Activated T-cell treated with anti-CD3 and anti-CD28 coated beads for 1 hour (primary cell): ENCODE results near the gene GRIK4.

Experiments used
- DNase-seq: peaks from one replicate; pipeline ENCODE4 v3.0.0-alpha.2; 2020; ENCODE audit warnings: low read depth

Gene GRIK4

DNA sequence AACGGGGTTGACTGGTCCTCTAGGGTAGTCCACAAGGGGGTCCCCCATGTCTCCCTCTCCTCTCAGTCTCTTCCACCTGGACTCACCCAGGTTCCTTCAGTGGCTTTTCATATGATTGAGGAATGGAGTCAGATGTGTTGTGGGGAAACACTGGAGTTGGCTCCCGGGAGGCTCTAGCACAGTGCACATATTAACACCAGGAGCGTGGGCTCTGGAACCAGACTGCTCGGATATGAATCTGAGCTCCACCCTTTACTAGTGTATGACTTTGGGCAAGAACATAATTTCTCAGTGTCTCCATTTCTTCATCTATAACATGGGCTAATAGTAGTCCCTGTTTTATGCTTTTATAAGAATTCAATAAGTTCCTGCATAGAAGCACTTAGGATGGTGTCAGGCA is 157.0 kb downstream of the GRIK4 start:
- no peak for DNase-seq

- DNase-seq, result no peak
These were observed 163.0 kb downstream of the GRIK4 start for GRCh38 chr11:120674542-120674941.

DNA sequence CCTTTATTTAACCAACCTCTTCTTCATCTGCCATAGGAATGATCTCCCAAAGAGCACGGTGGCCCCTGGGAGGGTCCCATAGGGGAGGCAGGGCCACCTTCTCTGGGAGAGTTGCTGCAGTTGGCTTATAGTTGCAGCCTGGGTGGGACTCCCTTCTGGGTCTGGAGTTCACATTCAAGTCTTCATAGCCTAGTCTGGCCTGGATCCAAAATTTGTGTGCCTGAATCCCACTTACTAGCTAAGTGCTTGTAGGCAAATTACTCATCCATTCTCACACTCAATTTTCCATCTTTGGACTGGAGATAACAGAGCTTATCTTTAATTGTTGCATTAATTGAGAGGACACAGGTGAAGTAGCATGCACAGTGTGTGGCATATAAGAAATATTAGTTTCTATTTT is 163.6 kb downstream of the GRIK4 start:
- no peak for DNase-seq

DNA sequence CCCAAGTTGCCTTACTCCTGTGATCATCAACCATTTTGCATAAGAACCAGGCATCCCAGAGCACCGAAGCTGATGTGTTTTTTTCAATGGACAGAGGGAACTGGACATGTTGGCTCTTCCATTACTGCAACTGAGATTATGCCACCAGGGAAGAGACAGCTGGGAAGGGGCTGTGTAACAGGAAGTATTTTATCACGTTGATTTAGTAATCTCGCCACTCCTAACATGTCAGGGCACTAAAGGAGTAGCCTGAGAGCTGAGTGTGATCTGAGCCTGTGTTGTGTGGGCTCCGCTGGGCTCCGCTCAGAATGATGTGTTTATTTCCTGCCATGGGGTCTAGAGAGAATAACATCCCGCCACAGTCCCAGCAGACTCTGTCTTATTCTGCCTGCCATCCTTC is 165.4 kb downstream of the GRIK4 start:
- DNase-seq, result no peak

- DNase-seq, result no peak
These were observed 168.8 kb downstream of the GRIK4 start for GRCh38 chr11:120680322-120680721.

DNA sequence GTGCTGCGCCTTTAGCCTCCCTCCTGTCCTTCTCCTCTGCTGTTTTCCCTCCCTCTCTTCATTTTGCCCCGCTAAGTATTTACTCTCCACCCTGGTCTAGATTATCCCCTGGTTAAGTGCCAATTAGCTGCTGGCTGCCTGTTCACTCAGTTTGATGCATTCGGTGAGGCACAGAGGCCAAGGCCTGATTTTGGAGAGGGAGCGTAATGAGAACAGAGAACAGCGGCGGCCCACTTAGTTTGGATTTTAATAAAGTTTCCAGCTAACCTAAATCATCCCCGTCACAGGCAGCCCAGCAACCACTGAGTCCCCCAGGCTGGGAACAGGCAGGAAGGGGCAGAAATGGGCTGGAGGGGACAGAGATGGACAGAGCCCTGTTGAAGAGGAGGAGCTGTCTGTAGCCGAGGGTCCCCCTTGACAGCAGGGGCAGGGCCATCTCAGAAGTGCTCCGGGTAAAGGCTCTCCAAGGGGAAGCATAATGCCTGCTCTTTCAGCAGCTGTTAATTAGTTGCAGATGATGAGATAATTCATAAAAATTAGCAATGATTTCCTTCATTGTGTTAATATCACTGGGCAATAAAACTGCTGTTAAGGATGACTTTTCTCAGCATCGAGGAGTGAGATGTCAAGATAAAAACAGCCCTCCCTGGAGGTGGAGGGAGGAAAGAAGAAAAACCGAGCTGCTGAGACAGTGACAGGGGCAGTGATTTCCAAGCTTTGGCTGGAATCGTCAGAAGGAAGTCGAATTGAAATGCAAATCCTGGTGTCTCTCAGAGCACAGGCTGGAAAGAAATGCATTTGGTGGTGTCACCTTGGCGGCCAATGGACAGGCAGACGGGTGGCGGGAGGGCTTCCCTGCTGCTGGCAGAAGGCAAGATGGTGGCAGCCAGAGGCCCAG is 170.1 kb downstream of the GRIK4 start:
- DNase-seq, result no peak

- DNase-seq, result no peak
These were observed 170.7 kb downstream of the GRIK4 start for GRCh38 chr11:120682332-120682649.

- no peak for DNase-seq
These were observed 171.3 kb downstream of the GRIK4 start for GRCh38 chr11:120682866-120683265.

DNA sequence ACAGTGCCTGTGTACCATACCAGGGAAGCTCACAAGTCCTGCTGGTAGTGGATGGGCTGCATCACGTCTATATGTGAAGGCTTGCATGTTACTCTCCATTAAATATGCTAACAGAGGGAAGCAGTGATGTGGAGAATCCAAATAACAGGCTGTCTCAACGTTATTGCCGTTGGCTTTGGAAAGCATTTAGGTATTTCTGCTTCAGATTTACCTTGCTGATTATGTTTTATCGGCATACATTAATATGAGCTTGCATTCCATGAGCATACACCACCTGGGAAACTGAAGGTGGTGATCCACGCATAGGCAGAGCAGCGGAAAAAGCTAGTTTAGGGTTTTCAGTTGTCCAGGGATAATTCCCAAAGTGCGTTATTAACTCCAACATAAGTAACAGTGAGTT is 175.0 kb downstream of the GRIK4 start:
- DNase-seq, result no peak

GRCh38 chr11:120688163-120688562 is 176.6 kb downstream of the GRIK4 start:
- DNase-seq, result no peak

- no peak for DNase-seq
These were observed 178.2 kb downstream of the GRIK4 start for GRCh38 chr11:120689596-120690275.

DNA sequence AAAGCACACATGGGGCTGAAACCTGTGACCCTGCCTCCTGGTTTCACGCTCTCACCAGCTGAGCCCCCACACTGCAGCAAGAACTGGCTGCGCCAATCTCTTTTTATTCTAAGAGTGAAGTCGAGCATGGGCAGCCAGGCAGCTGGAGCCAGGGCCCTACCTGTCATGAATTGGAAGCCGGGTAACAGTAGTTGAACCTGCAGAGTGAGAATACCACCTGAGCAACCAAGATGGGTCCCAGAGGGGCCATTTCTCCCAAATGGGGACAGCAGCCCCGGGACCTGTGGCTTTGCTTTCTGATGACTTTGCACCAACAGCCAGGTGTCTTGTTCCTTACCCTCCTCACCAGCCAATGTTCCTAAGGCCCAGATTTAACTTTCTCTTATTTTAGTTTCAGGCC is 178.9 kb downstream of the GRIK4 start:
- no peak for DNase-seq

GRCh38 chr11:120694726-120695125 is 183.2 kb downstream of the GRIK4 start:
- no peak for DNase-seq

DNA sequence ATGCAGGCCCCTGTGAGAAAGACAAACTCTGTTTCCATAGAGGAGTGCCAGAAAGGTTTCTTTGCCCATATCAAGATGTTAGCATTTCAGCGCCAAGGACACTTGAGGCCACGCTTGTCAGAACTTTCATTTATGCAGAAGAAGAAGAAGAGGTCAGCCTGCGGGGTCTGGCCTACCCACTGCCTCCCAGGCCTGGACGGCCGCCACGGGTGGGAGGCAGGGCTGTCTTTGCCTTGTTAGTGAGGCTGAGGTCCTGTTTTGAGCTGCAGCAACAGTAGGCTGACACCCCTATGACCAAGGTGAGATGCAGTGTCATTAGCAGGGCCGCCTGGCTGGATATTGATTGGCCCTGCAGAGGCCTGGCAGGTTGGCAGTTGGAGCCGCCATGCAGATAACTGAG is 183.9 kb downstream of the GRIK4 start:
- DNase-seq, result no peak

- DNase-seq, result no peak
These were observed 184.4 kb downstream of the GRIK4 start for GRCh38 chr11:120695939-120696338.

GRCh38 chr11:120696597-120697218 is 185.2 kb downstream of the GRIK4 start:
- no peak for DNase-seq

DNA sequence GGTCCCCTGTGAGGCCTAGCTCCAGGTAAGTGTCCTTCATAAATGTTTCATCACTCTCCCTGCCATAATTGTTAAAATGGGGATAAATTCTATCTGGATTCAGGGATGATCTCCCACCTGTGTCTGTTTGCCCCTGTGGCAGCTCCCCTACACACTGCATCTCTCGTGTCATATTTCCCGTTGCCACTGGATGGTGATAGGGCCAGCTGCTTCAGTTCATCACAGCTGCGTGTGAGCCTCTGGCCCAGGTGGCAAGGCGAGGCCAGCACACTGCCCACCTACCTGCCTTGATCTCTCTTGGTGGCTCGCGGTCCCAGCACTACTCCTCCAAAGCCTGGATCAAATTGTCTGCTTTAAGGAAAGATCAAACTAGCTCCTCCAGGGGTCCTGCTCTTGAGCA is 187.4 kb downstream of the GRIK4 start:
- DNase-seq, result no peak

DNA sequence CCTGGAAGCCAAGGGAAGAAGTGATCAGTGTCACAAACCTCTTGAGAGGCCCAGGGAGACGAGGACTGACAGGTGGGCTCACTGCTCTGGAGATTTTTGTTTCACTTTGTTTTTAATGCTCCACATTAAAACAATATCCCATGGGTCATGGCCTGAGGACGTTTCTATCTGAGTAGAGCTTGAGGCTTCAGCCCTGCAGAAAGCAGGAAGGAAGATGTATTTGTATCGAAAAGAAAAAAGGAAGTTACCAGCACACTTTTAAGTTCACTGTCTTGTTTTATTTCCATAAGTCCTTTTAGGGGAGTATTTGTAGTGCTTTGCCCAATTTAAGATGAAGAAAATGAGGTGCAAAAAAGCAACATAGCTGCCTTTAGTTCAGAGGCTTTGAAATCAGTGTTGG is 191.1 kb downstream of the GRIK4 start:
- DNase-seq, result no peak

DNA sequence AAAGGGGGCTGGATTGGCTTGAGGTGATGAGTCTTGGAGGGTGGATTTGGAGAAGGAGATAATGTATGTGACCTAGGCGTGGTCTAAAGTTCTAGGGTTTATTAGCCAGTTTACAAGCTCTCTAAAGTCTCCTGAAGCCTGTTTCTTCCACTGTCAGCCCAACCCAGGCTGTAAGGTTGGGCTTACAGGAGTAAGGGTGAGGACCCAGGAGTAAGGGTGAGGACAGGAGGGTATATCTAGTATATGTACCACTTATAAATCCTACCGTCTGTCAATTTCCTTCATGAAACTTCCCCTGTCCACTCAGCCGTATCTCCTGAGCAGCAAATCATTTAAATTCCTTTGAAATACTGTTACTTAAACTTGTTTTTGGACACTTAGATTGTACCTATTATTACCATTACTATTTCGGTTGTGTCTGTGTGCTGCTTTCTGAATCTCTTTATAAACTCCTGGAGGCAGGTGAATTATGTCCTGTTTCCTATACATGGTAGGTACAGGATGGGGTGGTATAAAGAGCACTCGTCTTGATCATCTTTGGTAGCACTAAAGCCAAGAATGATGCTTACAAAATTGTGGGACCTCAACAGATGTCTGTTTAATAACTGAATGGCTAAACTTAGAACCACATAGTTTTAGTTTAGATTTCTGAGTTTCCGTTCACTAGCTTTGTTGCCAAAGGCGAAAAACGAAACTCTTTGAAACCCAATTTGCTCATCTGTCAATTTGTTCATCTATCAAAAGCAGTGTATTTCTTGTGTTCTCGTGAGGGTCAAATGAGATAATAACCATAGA is 192.0 kb downstream of the GRIK4 start:
- DNase-seq, result no peak

- no peak for DNase-seq
These were observed 192.8 kb downstream of the GRIK4 start for GRCh38 chr11:120704256-120704750.

- DNase-seq, result no peak
These were observed 194.7 kb downstream of the GRIK4 start for GRCh38 chr11:120706257-120706656.

GRCh38 chr11:120707098-120707497 is 195.6 kb downstream of the GRIK4 start:
- no peak for DNase-seq
